Loucy (cell line): ENCODE results near the gene EFL1.
"Not testable (repeated sequence)": the region's sequence is repeated elsewhere in the genome, so short reads cannot be mapped to it uniquely, and the experiment has no call there.

ENCODE experiments used
- CTCF ChIP-seq: fragments of 200-600 bp; sonication (generic); conservative IDR thresholded peaks from 2 replicates; pipeline ENCODE4 v1.5.1; 2014; ENCODE audit warnings: mild to moderate bottlenecking, antibody characterized with exemption, low read length
- EZH2phosphoT487 ChIP-seq: fragments of 200-600 bp; IDR thresholded peaks from 2 replicates; pipeline ENCODE4 v1.6.1; 2018; ENCODE audit warnings: antibody characterized with exemption, mild to moderate bottlenecking, moderate library complexity, borderline replicate concordance

- TF ChIP-seq CTCF, EZH2phosphoT487: not testable (repeated sequence)
These were observed 21.8 kb upstream of the EFL1 start for GRCh38 chr15:82284381-82284780.
